SH-SY5Y (cell line): ENCODE results near the gene DNAJB5.

Experiments used
- GATA2 ChIP-seq: IDR thresholded peaks from 2 replicates; pipeline ENCODE4 v1.6.1; 2011; ENCODE audit warnings: mild to moderate bottlenecking, low read depth, low read length
- GATA3 ChIP-seq: IDR thresholded peaks from 2 replicates; pipeline ENCODE4 v1.6.1; 2011; ENCODE audit warnings: low read depth, mild to moderate bottlenecking, low read length, moderate library complexity

GRCh38 chr9:35000535-35001284 lies 11.2 kb downstream of the DNAJB5 start:
- TF ChIP-seq GATA2, result no peak
- no peak for TF ChIP-seq GATA3
